GM19023 (cell line): ENCODE results near the gene SSC5D.

Experiments
- ATAC-seq: cut with Tn5 transposase; IDR thresholded peaks from one replicate; pipeline ENCODE4 v1.9.1; 2021; ENCODE audit warnings: mild to moderate bottlenecking, moderate library complexity; ENCODE audit not compliant: unreplicated experiment

SSC5D gene

DNA sequence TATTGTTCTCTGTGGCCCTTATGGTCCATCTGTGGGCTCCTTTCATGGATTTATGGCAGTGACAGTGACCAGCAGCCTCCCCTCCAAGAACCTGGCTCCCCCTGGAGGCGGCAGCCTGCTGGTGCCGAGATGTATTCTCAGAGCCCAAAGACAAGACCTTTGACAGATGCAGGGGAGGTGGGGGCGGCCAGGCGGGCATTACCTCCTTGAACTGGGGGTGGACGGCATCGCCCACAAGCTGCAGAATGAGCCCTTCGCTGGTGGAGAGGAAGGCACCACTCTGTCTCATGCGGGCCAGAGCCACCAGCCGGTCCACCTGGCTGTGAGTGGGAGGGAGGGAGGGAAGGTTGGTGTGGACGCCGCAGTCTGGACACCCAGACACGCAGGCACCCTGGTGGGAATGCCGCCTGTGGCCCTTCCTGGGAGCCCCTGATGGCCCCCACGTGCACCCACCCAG lies 33.4 kb upstream of the SSC5D start:
- no peak for ATAC-seq

DNA sequence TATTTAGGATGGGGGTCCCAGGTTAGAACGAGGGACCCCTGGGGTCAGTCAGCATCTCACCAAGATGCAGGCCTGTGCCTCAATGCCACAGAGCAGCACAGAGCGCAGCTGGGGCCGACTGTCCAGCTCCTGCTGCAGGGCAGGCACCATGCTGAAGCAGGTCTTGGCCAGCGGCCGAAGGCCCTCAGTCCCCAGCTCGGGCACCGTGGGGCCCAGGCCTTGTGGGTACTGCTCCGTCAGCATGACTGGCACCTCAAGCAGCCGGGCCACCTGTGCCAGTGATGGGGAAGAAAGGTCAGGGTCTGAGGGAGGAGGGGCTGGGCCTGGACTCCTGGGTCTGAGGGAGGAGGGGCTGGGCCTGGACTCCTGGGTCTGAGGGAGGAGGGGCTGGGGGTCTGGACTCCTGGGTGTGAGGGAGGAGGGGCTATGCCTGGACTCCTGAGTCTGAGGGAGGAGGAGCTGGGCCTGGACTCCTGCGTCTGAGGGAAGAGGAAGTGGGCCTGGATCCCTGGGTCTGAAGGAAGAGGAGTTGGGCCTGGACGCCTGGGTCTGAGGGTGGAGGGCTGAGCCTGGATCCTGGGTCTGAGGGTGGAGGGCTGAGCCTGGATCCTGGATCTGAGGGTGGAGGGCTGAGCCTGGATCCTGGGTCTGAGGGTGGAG lies 32.5 kb upstream of the SSC5D start:
- ATAC-seq: no peak

DNA sequence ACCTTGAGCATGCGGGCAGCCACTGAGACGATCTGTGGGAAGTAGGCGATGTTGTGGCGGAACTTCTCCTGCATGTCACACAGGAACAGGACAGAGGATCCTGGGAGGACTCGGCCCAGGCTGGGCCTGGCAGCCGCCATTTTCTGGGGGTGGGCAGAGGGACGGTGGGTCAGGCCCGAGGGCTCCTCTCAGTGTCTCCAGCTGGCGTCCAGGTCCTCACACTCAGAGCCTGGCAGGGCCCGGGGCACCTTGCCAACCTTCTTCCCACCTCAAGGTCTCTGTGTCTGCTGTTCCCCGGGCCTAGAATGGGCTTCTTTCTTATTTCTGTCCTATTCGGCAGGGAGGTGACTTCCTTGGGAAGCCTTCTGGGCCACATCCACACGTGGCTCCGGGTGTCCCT lies 31.9 kb upstream of the SSC5D start:
- no peak for ATAC-seq

DNA sequence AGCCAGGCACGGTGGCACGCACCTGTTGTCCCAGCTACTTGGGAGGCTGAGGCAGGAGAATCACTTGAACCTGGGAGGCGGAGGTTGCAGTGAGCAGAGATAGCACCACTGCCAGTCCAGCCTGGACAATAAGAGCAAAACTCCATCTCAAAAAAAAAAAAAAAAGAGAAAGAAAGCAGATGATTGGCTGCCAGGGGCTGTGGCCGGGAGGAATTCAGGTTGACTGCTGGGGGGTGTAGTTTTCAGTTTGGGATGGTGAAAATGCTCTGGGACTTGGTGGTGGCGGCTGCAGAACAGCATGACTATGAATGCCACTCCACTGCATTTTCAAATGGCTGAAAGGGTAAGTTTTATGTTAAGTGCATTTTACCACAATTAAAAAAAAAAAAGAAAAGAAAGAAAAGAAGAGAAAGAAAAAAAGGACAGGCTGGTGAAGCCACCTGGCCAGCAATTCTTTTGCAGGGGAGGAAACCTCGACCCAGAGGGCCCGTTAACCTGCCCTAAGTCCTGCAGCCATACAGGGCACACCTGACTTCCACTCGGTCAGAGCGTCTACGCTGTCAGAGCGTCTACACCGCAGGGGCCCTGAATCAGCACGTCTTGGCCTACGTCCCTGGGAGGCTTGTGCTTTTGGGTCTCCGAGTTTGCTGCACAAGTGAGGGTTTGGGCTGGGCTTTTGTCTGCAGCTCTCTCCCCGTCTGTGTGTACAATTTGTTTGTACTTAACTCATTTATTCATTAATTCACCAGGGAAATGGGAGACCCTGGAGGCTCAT lies 30.4 kb upstream of the SSC5D start:
- no peak for ATAC-seq

DNA sequence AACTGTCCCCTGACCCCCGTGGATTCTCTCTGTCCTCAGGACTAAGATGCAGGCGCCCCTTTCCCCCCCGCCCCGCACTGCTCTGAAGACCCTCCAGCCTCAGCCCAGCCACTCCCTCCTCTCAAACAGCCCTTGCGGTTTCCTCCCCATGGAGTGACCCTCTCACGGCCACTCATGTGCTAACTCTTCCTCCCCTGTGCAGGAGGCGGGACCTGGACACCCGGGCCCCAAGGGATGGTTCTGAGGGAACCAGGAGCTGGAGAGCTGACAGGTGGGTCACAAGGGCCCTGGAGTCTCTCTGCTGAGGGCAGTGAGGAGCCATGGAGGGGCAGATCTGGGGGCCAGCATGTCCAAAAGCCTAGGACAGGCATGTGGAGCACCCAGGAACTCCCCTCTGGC lies 28.7 kb upstream of the SSC5D start:
- ATAC-seq: no peak

DNA sequence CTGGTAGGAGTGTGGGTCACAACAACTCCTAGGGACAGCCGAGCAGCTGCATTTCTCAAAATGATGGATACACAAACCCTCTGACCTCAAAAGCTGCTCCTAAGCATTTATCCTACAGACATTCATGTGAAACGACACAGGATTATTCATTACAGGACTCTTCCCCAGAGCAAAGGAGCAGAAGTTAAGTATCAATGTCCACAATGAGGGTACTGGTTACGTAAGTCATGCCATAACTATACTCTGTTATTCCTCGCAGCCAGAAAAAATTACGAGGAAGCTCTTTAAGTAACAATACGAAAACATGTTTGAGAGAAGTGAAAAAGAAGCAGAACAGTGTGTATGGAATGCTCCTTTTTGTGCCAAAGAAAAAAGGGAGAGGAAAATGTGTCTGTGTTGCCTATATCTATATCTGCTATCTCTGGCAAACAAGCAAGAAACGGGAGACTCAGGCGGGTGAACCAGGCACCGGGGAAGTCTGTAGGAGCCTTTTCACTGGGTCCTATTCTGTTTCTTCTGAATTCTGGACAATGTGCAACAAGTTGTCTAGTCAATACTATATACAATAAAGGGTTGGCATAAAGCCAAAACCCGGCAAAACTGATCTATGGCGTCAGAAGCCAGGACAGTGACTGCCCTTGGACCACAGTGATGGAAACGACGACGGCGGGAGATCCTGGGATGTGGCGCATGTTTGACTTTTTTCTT lies 28.1 kb upstream of the SSC5D start:
- ATAC-seq: no peak

DNA sequence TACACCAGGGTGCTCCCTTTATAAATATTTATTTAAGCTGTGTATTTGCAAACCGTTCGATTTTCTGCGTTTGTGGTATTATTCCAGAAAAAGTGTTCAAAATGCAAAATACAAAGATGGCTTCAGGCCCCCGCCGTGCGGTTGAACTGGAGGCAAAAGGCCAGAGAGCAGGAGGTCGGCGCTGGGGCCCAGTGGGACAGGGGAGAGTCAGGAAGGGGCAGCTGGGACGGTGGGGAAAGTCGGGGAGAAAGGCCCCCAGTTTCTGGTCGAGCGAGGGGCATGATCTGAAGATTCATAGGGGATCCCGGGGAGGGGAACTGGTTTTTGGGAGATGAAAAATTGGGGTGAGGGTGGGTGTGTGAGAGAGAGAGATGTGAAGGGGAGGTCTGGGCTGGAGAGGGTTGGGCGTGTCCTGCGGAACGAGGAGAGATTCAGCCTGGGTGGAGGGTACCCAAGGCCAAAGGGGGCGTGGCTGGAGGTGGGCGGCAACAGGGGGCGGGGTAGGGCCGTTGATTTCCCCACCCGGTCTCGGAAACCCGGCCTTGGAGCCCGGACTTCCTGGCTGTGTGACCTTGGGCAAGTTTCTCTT lies 27.5 kb upstream of the SSC5D start:
- ATAC-seq: no peak

DNA sequence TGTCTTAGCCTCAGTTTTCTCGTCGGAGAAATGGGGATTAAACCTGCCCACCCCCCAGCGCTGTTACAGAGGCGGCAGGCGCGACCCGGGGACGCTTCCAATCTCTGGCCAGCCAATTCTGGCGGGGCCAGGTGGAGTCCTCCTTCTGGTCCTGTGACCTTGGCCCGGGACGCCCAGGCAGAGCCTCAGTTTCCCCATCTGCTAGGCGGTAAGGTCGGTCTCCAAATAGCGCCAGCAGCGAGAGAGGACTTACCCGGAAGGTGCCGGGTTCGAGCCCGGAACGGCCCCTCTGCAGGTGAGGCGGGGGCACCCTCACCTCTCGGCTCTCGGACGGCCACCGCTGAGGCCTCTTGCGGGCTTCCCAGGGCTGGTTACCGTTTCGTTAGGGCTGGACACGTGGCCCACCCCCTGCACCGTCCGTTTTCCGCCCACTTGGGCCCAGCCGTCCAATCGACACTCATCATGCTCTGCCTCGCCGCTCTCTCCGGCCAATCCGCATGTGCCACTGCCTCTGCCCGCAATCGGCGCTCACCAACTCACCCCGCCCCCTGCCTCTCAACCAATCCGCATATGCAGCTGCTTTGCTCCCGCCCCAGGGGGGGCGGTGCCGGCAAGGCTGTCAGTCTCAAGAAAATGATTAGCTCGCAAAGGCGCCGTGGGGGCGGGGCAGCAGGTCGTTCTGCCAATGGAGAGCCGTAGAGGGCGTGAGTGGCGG lies 26.8 kb upstream of the SSC5D start, which contains the start of gene ISOC2:
ISOC2 (minus strand) TSS at position 384 of the 715 bp plus-strand sequence. CDS start 5,156 bp downstream, outside the sequence.
- ATAC-seq: peak; percentile 93

DNA sequence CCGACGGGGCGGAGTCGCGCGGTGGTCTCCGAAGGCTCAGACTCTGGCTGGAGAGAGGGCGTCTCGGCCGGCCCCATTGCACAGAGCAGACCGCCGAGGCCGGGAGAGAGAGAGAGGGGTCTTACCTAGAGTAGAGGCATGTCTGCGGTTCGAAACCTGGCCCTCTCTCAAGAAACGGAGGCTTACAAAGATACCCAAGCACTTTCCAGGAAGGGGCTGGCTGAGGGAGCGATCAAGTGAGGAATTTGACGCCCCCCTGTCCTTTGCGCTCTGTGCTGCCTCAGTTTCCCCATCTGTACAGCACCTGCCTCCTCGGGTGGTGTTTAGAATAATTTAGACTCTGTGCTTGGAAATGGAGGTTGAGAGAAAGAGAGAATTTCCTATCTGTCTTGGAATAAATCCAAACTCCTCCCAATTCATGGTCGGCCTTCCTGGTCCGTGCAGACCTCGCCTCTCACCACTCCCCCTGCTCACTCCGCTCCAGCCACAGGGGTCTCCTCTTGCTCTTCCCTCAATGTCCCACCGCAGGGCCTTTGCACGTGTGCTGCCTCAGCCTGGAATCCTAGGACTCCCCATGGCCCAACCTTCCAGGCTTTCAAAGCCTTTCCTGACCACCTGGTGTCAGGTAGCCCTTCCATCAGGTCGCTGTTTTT lies 26.1 kb upstream of the SSC5D start:
- no peak for ATAC-seq

DNA sequence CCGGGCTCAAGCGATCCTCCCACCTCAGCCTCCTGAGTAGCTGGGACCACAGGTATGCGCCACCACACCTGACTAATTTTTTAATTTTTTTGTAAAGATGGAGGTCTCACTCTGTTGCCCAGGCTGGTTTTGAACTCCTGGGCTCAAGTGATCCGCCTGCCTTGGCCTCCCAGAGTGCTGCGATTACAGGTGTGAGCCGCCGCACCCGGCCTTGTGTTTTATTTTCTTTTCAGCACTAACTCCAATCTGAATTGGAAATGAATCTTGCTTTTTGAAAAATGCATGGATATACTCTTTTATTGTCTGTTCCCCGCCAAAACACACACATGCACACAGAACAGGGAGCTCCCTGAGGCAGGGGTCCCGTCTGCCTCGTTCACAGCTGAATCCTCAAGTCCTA lies 25.5 kb upstream of the SSC5D start:
- ATAC-seq: no peak

DNA sequence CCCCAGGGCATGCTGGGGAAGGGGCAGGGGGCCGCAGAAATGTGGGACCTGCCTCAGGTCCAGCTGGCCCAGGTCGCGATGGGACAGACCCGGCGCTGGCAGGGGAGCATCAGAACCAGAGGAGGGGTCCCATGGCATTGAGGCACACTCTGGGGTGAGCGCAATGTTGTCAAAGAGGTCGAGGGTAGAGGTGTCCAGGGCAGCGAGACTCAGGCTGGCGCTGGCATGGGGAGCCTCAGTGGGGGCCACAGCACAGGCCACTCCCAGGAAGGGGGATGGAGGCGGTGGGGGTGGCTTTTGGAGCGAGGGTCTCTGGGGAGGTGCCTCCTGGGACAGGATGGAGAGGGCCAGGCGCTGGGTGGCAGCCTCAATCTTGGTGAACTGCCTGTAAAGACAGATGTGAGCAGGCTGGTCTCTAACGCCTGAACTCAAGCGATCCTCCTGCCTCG lies 24.6 kb upstream of the SSC5D start:
- ATAC-seq: no peak

DNA sequence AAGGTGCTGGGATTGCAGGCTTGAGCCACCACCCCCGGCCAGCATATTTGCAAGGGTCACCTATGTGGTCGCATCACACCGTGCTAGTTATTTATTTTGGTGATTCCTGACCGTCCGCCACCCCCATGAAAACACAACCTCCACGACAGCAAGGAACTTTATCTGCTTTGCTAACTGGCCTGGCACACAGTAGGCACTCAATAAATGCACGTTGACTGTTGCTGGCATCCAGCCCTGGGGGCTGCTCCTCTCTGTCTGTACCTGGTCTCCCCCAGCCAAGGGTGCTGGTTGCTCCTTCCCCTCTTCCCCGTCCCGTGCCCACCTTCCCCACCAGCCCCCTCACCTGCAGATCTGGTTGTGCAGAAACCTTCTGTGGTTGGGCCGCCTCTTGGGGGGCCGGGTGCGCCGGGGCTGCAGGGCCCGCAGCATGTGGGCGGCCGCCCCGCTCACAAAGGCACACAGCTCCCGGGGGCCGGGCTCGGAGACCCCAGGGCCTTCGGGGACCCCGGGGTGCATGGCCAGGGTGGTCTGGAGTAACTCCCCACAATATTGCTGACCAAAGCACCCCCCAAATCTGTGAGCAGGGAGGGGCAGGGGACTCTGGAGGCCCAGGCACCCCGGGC lies 24.1 kb upstream of the SSC5D start:
- no peak for ATAC-seq

DNA sequence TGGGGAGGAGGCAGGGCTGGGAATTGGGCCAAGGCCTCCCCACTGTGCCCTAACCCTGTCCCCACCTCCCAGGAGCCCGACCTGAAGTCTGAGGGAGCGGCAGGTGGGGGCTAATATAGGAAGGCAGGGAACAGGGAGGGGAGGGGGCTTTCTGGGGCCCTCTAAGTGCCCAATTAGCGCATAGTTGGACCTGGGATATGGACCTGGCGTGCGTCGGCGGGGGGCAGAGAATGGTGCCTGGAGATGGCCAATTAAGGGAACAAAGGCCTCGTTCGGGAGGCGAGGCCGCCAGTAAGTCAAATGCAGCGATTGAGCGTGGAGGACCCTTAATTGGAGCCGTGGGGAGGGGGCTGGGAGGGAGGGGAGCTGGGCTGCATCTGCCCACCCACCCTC lies 23.6 kb upstream of the SSC5D start, which contains the start of gene C19orf85:
C19orf85 (minus strand) TSS at position 90 of the 393 bp plus-strand sequence. CDS start 197 bp downstream, outside the sequence.
- no peak for ATAC-seq

DNA sequence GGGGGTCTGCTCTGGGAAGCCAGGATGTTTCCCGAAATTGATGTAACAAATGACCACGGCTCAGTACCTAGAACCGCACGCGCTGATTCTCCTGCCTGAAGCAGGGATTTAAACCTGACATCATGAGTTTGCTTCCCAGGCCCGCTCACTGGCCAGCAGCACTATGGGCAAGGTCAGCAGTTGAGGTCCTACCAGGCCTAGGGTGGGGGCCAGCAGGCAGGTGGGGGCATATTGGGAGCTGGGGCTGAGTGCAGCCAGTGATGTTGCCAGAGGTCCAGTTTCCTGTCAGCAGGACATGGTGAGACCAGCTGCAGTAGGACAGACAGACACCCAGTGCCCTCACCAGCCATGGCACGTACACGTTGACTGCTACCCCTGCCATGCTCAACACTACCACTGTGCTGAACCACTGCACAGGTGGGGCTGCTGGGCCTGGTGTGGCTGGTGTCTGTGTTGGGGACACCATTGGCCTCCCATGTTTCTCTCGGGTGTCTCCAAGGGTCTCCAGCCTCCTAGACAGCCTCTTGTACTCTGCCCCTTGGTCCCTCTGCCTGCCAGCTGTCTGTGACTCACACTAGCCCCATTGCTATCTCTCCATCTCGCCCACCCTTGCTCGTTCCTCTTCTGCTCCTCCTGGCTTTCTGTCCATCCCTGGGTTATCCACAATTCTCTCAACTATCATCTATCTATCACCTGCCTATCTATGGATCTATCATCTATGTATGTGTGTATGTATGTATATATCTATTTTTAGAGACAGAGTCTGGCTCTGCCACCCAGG lies 22.6 kb upstream of the SSC5D start:
- no peak for ATAC-seq

DNA sequence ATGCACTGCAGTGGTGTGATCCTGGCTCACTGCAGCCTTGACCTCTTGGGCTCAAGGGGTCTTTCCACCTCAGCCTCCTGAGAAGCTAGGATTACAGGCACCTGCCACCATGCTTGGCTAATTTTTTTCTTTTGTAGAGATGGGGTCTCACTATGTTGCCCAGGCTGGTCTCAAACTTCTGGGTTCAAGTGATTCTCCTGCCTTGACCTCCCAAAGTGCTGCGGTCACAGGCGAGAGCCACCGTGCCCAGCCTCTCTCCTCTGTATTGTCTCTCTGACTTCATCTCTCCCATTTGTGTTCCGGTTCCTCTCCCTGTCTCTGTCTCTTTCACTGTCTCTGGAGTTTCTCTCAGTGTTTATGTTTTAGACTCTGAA lies 22.0 kb upstream of the SSC5D start:
- ATAC-seq: no peak

DNA sequence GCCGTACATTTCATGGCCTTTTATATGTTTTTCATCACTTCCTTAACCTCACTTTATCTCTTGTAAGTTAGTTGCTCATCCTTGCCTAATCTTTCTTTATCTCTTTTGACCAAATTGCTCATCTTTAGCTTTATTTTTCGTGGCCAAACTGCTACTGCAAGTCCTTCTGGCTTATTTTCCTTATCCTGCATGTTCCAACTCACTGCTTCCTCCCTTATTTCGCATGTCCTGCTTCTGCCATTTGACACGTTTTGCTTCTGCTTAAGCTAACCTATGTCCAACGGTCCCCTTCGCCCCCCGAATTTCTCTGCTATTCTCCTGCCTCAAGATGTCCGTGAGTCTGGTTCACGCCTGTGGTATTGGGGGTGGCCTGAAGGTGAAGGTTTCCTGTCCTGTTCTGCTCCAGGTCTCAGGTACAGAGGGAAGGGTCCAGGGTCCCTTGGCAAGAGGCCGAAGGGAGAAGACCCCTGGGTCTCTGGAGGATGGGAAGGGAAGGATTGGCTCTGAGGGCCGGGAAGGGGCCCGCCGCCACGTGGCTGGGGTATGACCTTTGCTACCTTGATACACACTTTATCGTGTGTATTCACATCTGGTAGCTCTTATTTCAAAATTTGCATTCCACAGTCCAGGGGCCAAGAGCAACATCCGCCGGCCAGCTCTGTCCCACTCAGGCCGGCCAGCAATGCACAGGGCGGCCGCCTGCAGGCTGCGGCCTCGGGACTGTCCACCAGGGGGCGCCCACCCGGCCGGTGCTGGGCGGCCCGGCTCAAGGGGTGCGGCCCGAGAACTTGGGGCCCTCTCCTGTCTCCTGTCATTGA lies 20.8 kb upstream of the SSC5D start:
- peak; percentile 80 for ATAC-seq

DNA sequence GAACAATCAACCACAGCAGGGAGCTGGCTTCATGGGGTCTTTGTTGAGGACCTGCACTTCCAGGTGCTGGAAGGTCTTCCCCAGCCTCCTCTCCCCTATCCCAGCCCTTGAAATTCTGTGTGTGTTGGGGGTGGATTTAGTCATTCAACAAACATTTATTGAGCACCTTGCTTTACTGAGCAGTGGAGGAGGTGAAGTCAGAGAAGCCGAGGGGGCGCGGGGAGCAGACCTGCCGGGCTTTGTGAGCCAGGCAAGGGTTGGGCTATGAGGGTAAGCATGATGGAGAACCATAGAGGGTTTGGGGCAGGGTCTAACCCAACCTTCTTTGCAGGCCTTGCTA lies 20.2 kb upstream of the SSC5D start:
- ATAC-seq: peak; percentile 10

DNA sequence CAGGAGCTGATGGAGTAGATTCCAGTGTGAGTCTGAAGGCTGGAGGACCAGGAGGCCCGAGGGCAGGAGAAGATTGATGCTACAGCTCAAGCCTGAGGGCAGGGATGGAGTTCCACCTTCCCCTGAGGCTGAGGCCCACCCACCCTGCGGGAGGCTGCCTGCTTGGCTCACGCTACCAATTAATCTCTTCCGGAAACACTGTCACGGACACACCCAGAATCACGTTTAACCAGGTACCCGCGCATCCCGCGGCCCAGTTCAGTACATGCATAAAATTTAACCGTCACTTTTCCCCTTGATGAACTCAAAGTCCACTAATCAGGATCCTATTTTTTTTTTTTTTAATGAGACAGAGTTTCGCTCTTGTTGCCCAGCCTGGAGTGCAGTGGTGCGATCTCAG lies 17.0 kb upstream of the SSC5D start:
- ATAC-seq: no peak
